GM21529 (cell line): Measurements from ENCODE around the gene ATG3.
A peak's percentile ranks its signal among the peaks of the same experiment; 100 is the strongest.
"Not testable (repeated sequence)": the region's sequence is repeated elsewhere in the genome, so short reads cannot be mapped to it uniquely, and the experiment has no call there.

ENCODE experiments used
- ATAC-seq: cut with Tn5 transposase; IDR thresholded peaks from one replicate; pipeline ENCODE4 v1.9.1; 2021; ENCODE audit not compliant: unreplicated experiment

The ATG3 gene

DNA sequence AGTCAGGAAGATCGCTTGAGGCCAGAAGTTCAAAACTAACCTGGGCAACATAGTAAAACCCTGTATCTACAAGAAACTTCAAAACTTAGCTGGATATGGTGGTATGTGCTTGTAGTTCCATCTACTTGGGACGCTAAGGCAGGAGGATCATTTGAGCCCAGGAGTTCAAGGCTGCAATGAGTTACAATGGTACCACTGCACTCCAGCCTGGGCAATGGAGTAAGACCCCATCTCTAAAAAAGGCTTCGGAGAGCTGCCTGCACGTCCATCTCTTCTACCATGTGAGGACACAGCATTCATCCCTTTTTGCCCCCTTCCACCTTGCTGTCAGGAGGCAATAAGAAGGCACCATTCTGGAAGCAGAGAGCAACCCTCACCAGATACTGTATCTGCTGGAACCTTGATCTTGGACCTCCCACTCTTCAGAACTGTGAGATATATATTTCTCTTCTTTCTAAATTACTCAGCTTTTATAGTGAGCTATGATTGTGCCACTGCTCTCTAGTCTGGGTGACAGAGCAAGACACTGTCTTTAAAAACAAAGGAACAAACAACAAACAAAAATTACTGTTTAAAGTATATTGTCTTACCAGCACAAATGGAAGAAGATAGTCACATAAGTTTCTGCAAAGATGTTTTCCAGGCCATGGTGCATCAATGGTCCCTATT lies 58.3 kb downstream of the ATG3 start:
- ATAC-seq: no peak

DNA sequence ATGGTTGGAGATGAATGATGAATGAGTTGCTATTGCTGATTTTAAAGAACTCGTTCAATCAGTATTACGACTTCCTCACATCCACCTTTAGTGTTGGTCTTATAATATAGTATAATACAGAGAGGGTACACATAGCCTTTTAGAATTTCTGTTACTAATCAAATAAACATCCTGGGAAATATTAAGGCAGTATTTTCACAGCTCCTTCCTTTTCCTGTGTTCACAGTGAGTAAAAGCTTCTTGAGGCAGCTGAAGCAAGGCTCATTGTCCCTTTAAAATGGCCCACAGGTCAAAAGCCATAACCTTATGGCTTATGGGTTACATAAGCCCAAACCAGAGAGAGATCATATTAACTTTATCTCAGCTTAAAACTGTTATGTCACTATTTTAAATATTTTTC lies 61.1 kb downstream of the ATG3 start:
- no peak for ATAC-seq

DNA sequence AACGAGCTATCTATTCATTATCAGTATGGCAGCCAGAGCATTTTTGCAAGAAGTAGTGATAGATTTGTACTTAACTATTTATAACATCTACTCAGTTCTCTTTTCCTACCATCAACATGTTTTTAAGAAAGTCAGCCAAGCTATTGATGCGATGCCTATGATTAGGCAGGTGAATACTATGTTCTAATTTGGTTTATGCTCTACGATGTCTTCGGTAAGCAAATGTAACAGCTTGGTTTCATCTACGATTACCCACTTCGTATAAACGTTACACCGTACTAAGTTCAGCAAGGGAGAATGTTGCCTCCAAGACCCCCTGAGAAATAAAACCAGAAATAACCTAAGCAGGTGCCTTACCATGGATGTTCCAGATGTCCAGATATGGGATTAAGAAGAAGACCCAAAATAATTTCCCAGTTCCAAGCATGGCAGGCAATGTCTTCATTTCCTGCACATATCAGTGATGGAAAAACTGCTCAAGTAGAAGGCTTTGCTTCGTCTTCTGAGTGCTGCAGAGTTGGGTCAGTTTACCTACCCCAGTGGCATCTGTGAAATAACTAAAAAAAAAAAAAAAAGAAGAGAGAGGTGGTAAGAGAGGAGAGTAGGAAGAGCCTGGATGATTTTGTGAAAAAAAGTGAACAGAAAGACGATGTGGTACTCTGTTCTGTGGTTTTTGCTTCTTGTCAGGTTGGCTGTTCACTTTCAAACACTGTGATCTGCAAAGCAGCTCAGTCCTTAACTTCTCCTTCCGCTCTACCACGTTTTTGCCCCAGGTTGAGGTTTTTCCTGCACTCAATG lies 62.6 kb downstream of the ATG3 start, which contains the start of gene BTLA:
TSS of gene BTLA (minus strand) at position 559 of the 798 bp plus-strand sequence. CDS start at position 445, 114 bp downstream.
- peak; percentile 66 for ATAC-seq

DNA sequence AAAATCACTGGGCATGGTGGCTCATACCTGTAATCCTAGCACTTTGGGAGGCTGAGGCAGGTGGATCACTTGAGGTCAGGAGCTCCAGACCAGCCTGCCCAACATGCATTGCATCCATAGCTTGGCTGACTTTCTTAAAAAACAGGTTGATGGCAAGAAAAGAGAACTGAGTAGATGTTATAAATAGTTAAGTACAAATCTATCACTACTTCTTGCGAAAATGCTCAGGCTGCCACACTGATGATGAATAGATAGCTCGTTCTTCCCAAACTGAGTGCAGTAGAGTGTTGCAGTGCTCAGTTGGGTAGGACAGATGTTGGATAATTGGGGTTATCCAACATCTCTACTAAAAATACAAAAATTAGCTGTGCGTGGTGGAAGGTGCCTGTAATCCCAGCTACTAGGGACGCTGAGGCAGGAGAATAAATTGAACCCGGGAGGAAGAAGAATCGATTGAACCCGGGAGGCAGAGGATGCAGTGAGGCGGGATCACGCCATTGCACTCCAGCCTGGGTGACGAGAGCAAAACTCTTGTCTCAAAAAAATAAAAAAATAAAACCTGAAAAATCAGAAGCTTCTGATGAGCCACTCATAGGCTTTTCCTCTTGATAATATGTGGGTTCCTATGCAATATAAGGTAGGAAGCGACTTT lies 63.7 kb downstream of the ATG3 start:
- no peak for ATAC-seq

DNA sequence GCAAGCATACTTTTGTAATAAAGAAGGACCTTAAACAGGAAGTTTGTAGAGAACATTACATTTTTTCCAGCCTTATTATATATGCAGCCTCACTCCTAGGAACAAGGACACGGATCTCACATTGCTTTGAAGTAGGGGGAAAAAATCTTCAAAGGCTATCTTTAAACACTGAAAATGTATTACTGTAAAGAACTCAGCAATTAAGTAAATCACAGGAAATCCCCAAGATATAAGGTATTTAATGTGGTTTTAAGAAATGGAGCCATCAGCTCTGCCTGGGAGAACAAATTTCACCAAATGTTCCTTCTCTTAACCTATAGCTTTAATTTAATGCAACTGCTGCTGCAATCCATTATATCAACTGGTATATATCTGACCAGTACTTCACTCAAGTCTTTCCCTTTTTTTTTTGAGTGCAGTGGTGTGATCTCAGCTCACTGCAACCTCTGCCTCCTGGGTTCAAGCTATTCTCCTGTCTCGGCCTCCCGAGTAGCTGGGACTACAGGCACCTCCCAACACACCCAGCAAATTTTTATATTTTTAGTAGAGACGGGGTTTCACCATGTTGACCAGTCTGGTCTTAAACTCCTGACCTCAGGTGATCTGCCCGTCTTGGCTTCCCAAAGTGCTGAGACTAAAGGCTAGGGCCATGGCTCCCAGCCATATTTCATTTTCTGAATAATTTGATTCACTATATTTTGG lies 65.2 kb downstream of the ATG3 start:
- no peak for ATAC-seq

DNA sequence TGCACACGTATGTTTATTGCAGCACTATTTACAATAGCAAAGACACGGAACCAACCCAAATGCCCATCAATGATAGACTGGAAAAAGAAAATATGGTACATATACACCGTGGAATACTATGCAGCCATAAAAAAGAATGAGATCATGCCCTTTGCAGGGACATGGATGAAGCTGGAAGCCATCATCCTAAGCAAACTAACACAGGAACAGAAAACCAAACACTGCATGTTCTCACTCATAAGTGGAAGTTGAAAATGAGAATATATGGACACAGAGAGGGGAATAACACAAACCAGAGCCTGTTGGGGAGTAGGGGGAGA lies 67.4 kb downstream of the ATG3 start:
- ATAC-seq: not testable (repeated sequence)

DNA sequence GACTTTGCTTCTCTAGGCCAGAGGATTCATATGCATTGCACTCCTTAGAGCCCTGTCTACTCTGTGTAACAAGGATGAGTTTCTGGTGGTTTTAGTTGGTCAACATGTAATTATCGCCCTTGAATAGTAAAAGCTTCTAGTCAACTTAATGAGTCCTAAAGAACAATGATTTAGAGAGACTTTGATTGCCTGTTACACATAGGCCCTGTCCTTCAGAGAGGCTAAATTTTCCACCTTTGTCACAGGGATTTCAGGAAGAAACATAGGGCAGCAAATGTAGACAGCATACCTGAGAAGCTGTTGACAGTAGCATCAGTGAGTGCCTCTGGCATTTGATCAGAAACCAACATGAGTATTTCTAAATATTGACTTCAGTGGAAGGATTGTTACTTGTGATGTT lies 69.6 kb downstream of the ATG3 start:
- ATAC-seq: no peak

DNA sequence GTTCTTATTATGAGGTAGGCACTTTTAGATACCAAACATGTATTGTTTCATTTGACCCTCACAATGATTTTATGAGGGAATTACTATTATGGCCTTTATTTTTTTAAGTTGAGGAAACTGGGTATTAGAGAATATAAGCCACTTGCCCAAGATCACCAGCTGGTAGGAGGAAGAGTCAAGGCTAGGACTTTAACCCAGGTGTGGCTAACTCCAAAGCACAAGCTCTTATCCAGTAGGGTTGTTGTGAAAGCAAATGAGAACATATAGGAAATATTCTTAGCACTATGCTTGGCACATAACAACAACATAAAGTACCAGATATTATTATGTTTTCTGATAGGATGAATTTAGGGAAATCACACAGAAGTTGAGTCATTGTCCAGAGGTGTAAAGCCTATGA lies 70.4 kb downstream of the ATG3 start:
- ATAC-seq: no peak

DNA sequence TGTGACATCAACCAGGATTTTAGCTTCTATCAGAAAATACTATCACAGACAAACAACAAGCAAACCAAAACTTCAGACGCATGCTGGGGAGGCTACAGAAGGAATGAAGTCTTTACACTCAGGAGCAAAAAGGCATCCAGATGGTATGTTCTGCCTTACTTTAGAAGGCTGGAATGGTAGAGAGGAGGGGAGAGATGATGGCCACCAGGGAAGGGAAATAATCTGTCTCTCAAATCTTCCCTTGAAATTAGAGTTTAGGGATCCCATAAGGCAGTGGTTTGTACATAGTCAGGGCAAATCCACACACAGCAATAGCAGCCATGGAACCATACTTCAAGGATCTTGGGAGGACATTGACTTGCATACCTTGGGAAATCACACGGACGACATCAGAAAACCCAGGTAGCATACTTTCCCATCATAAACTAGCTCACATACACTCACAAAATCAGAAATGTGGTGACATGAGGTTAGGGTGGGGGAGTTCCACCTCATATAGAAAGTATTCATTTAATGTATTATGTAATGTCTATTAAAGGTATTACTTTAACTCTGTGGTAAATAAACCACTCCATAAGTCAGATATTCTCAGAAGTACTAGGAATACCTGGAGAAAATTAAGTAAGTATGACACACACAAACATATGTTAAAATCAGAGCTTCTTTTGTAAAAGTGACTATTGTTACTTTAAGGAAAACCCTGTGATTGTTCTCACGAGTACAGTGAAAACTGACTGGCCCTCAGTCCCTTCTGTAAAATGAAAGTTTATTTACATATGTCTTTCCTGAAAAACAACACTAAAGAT lies 71.9 kb downstream of the ATG3 start:
- peak; percentile 51 for ATAC-seq

DNA sequence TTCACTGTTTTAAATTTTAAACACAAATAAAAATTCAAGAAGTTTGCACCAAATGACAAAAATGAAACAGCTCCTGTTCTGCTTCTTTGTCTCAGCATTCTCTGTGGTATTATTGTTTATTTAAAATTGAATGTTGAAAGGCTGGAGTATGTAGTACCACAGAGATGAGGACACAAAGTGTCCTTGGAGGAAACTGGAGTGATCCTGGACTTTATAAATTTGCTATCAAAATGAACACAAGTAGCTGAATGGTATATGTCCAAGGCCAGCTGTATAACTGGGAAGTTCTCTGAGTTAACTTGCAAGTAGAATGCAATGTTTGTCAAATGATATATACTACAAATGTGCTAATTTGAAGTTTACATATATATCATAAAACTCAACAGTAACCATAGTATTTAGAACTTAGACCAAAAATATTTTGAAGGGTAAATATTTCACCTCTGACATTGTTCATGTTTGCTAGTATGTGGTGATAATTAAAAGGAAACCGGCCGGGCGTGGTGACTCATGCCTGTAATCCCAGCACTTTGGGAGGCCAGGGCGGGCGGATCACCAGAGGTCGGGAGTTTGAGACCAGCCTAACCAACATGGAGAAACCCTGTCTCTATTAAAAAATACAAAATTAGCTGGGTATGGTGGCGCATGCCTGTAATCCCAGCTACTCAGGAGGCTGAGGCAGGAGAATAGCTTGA lies 74.8 kb downstream of the ATG3 start:
- ATAC-seq: no peak

DNA sequence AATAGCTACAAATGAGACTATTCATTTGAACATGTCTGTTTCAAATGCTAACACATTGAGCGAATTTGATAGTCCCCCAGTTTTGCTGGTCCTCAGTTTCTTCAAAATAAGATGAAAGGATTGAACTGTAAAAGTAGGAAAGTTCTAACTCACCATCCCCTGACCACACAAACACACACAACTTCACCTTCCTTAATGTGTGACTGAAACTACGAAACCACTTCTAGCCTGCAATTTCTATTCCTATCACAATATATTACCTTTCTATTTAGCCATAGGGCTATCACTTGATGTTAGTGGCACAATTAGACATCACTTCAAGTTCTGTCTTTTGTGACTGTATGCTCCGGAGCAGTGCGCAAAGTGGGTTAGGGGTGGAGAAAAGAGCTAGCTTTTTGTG lies 77.4 kb downstream of the ATG3 start:
- ATAC-seq: no peak

DNA sequence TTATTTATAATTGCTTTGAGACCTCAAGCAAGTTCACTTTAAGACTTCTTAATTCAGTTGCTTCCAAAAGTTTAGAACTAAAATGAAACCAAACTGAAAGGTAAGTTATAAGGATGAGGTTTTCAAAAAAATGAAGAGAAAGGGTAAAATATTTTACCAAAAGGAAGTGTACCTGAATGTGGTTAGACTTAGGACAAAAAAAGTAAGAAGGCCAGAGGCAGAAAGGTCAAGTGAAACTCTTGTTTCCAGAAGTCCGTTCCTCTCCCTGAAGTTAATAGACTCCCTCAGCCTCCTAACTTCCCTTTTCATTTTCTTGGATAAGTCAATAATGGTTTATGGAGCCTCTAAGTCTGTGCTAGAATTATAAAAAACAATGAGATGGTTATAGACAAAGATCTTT lies 79.1 kb downstream of the ATG3 start:
- ATAC-seq: peak; percentile 68
